PC-3 (cell line): ENCODE measurements around the gene TEP1. TPM values are rescaled to one million over a fixed set of nuclear protein-coding genes. Genes with fewer than 3 reads are reported as not detected.

Source experiments
- ATAC-seq: fragments of 200-7000 bp; cut with Tn5 transposase; 2 replicates; pipeline ENCODE4 v1.9.1; 2020; ENCODE audit warnings: mild to moderate bottlenecking, moderate library complexity
- BruUV-seq: library from RNA; stranded (reverse); fragments of 400-500 nt; replicated peaks from 2 replicates; lab custom pipeline; 2021; lab: Mats Ljungman, UMichigan
- CTCF ChIA-PET: fragments of 300-600 bp; sonication (Branson Sonifier 250); formaldehyde crosslinking; loops from one replicate; lab custom pipeline; 2022; ENCODE audit warnings: antibody characterized with exemption; lab: Charles Lee
- POLR2A ChIA-PET: fragments of 300-600 bp; sonication (Branson Sonifier 250); formaldehyde crosslinking; loops from one replicate; lab custom pipeline; 2022; ENCODE audit warnings: antibody characterized with exemption; ENCODE audit not compliant: unreplicated experiment; lab: Charles Lee
- DNase-seq: peaks from one replicate; pipeline ENCODE4 v3.0.0-alpha.2; 2015
- H2AFZ ChIP-seq: fragments of 300-600 bp; sonication (generic); 2 replicates; pipeline ENCODE4 v1.6.0; 2016; ENCODE audit warnings: antibody characterized with exemption, low read length
- H3F3A ChIP-seq: fragments of 300-600 bp; sonication (generic); one replicate; pipeline ENCODE4 v1.6.0; 2017; ENCODE audit warnings: antibody characterized with exemption, low read length, control low read depth, mild to moderate bottlenecking; ENCODE audit not compliant: unreplicated experiment
- H3K27ac ChIP-seq: fragments of 300-600 bp; sonication (generic); 2 replicates; pipeline ENCODE4 v1.5.1; 2016; ENCODE audit warnings: mild to moderate bottlenecking, low read length
- H3K27me3 ChIP-seq: fragments of 300-600 bp; sonication (generic); 2 replicates; pipeline ENCODE4 v1.6.1; 2016; ENCODE audit warnings: low read length, mixed read lengths
- H3K36me3 ChIP-seq: fragments of 300-600 bp; sonication (generic); 2 replicates; pipeline ENCODE4 v1.6.1; 2016; ENCODE audit warnings: low read depth, mixed run types, low read length, mixed read lengths
- H3K4me1 ChIP-seq: fragments of 300-600 bp; sonication (generic); 2 replicates; pipeline ENCODE4 v1.5.1; 2016; ENCODE audit warnings: low read length; ENCODE audit not compliant: insufficient read depth
- H3K4me2 ChIP-seq: fragments of 300-600 bp; sonication (generic); 2 replicates; pipeline ENCODE4 v1.6.0; 2016; ENCODE audit warnings: low read length
- H3K4me3 ChIP-seq: fragments of 300-600 bp; sonication (generic); 2 replicates; pipeline ENCODE4 v1.5.1; 2016; ENCODE audit warnings: mild to moderate bottlenecking, low read length, mixed read lengths
- H3K79me2 ChIP-seq: fragments of 300-600 bp; sonication (generic); 2 replicates; pipeline ENCODE4 v1.6.1; 2017; ENCODE audit warnings: low read length, mixed read lengths
- H3K9ac ChIP-seq: fragments of 300-600 bp; sonication (generic); 2 replicates; pipeline ENCODE4 v1.6.0; 2016; ENCODE audit warnings: mild to moderate bottlenecking, low read length
- H3K9me2 ChIP-seq: fragments of 300-600 bp; sonication (generic); replicated peaks from 2 replicates; pipeline ENCODE4 v1.6.1; 2016; ENCODE audit warnings: mixed run types, low read length, mixed read lengths
- H3K9me3 ChIP-seq: fragments of 300-600 bp; sonication (generic); 2 replicates; pipeline ENCODE4 v1.6.1; 2016; ENCODE audit warnings: low read length, mixed read lengths
- H4K20me1 ChIP-seq: fragments of 300-600 bp; sonication (generic); 2 replicates; pipeline ENCODE4 v1.6.1; 2016; ENCODE audit warnings: low read length, mixed read lengths
- EZH2 ChIP-seq: fragments of 300-600 bp; sonication (generic); IDR thresholded peaks from one replicate; pipeline ENCODE4 v1.6.1; 2017; ENCODE audit warnings: antibody characterized with exemption, mild to moderate bottlenecking, low read length; ENCODE audit not compliant: unreplicated experiment
- EZH2phosphoT487 ChIP-seq: fragments of 300-600 bp; sonication (generic); IDR thresholded peaks from 2 replicates; pipeline ENCODE4 v1.6.1; 2018; ENCODE audit warnings: mild to moderate bottlenecking, antibody characterized with exemption, low read length, borderline replicate concordance
- intact Hi-C: fragments of 100-400 bp; cut with micrococcal nuclease; formaldehyde crosslinking; loops from 2 replicates; pipeline ENCODE4 v1.9.0; 2023
- total RNA-seq: library from RNA; depleted of rRNA; stranded (reverse); fragments of >200 nt; gene quantifications from 2 replicates; pipeline ENCODE4 v1.2.3, GENCODE V29; 2014
- TF ChIP-seq, protein P1 (sequence below): fragments of 300-600 bp; sonication (generic); conservative IDR thresholded peaks from 2 replicates; pipeline ENCODE4 v1.5.1; 2017; ENCODE audit warnings: antibody characterized with exemption, low read depth, mild to moderate bottlenecking, low read length

Gene TEP1
- total RNA-seq, 1 experiment from 2014 or later = 8.9 TPM

DNA sequence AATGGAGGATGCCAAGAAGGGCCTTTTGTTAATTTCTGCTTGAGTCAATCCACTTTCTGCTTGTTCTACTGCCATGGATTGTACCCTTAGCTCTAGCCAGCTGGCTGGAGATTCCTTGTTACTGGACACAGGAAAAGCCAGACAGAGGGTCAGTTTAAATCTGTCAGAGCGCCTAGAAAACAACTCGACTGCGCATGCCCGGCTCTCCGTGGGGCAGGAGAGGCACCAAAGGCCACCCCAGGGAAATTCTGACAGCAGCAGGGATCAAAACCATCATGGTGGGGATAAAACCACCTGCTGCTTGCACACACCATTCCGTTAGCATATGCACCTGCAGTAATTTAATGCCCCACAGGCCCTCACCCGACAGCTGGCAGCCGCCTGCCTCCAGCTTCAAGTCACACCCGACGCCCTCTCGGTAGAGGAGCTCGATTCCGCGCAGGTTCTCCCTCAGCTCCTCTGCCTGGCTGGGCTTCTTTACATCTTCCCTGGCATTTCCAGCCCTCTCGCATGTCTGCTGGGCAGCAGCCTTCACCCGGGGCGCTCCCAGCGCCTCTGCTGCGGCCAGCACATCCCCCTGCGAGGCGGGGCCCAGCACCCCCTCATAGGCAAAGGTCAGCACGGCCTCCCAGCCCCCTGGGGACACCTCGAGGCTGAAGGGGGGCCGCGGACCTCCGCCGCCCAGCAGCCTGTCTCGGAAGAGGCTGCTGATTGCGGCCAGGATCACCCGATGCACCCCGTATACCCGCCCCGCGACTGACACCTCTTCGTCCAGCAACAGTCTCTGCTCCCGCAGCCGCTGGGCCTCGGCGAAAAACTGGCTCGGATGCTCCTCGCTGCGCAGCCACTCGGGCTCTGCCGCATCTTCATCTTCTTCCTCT is 21.6 kb upstream of the TEP1 start:
- intact Hi-C loops = no loop called here
- Histone ChIP-seq H3K9me2 (no peaks in the 10 kb centered on the region), H3K36me3 (no peaks in the 10 kb centered on the region), H3K9ac (no peak overlapping the region), H3K4me3 (no peak overlapping the region), H3K27me3 (no peaks in the 10 kb centered on the region), H3K4me1 (no peaks in the 10 kb centered on the region), H3K79me2 (no peaks in the 10 kb centered on the region), H3K4me2 (no peak overlapping the region), H3K27ac (no peak overlapping the region), H3K9me3 (no peaks in the 10 kb centered on the region), H3F3A (no peaks in the 10 kb centered on the region), H2AFZ (no peak overlapping the region), H4K20me1 (no peaks in the 10 kb centered on the region)
- no TSS peak for BruUV-seq
- no peak for DNase-seq
- TF ChIP-seq EZH2 = no peak
- TF ChIP-seq, protein P1, sequence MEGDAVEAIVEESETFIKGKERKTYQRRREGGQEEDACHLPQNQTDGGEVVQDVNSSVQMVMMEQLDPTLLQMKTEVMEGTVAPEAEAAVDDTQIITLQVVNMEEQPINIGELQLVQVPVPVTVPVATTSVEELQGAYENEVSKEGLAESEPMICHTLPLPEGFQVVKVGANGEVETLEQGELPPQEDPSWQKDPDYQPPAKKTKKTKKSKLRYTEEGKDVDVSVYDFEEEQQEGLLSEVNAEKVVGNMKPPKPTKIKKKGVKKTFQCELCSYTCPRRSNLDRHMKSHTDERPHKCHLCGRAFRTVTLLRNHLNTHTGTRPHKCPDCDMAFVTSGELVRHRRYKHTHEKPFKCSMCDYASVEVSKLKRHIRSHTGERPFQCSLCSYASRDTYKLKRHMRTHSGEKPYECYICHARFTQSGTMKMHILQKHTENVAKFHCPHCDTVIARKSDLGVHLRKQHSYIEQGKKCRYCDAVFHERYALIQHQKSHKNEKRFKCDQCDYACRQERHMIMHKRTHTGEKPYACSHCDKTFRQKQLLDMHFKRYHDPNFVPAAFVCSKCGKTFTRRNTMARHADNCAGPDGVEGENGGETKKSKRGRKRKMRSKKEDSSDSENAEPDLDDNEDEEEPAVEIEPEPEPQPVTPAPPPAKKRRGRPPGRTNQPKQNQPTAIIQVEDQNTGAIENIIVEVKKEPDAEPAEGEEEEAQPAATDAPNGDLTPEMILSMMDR = no peak
- no peak for TF ChIP-seq EZH2phosphoT487
- POLR2A ChIA-PET = no interaction called here
- CTCF ChIA-PET = no interaction called here
- ATAC-seq = no peak

DNA sequence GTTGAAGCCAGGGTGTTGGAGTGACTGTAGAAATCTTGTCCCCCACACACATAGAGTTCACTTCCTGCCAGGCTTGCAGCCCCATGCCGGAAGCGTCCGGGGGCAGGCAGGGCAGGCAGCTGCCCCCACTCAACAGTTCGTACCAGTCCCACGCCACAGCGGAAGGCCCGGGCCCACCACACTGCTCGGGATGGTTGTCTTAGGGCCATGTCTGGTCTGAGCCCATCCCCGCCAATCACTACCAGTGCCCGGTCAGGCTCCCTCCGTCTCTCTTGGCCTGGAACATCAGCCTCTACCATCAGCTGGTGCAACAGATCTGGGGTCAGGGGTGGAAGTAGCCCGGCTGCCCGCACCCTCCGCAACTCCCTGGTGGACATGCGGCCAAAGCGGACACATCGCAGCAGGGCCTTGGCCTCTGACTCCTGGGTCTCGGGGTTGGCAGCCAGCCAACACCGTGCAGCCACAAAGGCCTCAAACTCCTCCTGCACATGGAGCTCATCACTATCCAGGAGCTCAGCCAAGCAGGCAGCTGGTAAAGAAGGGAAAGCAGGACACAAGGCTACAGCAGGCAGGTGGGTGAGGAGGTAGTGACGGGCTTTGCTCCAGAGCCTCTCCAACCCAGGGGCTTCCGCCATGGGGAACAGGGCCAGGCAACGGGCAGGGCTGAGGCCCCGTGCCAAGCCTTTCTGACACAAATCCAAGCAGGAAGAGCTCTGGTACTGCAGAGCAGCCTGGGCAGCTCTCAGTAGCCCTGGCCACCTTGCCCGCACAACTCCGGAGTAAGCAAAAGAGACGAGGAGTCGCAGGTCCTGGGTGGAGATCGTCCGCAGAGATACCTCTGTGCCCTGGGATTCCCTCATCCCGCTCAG is 16.7 kb upstream of the TEP1 start:
- CTCF ChIA-PET = no interaction called here
- H4K20me1 ChIP-seq = no peaks in the 10 kb centered on the region
- ATAC-seq (no peak), DNase-seq (no peak)
- H3K4me2 ChIP-seq = no peak overlapping the region
- BruUV-seq = no TSS peak
- H3K79me2 ChIP-seq = no peaks in the 10 kb centered on the region
- peaks cover 5% of the 10 kb centered on the region; the same call in 1 of the 2 replicates for H3K4me1 ChIP-seq
- intact Hi-C loops = no loop called here
- H3K36me3 ChIP-seq = no peaks in the 10 kb centered on the region
- TF ChIP-seq EZH2 = no peak
- TF ChIP-seq, protein P1 = no peak
- TF ChIP-seq EZH2phosphoT487 = no peak
- no peak overlapping the region for H2AFZ ChIP-seq
- H3F3A ChIP-seq = no peaks in the 10 kb centered on the region
- no peak overlapping the region for H3K9ac ChIP-seq
- no peak overlapping the region for H3K4me3 ChIP-seq
- no peaks in the 10 kb centered on the region for H3K9me2 ChIP-seq
- H3K9me3 ChIP-seq = no peaks in the 10 kb centered on the region
- no peak overlapping the region for H3K27ac ChIP-seq
- POLR2A ChIA-PET = no interaction called here
- H3K27me3 ChIP-seq = no peaks in the 10 kb centered on the region
